ENCODE results near the gene SYNGR2. TPM values are rescaled to one million over a fixed set of nuclear protein-coding genes. Genes with fewer than 3 reads are reported as not detected.

The SYNGR2 gene
- total RNA-seq, 1 donor from 2014 or later, result 115 TPM

DNA sequence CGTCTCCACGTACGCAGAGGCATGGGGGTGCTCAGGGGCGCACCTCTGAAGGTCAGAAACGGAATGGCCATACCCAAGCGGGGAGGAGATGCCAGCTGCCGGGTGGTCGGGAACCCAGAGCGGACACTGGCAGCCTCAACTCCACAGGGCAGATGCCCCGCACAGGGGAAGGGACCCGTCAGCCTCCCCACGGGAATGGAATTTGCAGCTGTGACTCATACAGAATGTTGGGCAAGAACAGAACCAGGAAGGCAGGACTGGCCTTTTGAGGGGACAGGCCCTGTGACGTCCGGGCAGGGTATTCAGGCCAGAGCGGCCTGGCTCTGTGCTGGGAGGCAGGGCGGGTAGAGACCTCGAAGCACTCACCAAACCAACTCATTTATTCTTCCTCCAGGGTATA, 11.0 kb downstream of the SYNGR2 start:
- H3K36me3 ChIP-seq, result no peaks in the 10 kb centered on the region
- H3K9me3 ChIP-seq, result no peaks in the 10 kb centered on the region
- H3K4me1 ChIP-seq, result peaks cover 14 to 54% of the 10 kb centered on the region in 2 donors
- intact Hi-C loops (cut with DNase I), result loop anchor here (10.0 kb wide), 2 partner anchors 855 to 1035 kb away; partner anchors contain the start of gene SEC14L1
- DNase-seq (ENCODE audit: low spot score in 2 of 2), result peak; percentile 63 to 91
- peak overlapping the region; percentile 88 to 96 for H3K27ac ChIP-seq
- no peaks in the 10 kb centered on the region for H3K27me3 ChIP-seq
- TF ChIP-seq, protein P1, sequence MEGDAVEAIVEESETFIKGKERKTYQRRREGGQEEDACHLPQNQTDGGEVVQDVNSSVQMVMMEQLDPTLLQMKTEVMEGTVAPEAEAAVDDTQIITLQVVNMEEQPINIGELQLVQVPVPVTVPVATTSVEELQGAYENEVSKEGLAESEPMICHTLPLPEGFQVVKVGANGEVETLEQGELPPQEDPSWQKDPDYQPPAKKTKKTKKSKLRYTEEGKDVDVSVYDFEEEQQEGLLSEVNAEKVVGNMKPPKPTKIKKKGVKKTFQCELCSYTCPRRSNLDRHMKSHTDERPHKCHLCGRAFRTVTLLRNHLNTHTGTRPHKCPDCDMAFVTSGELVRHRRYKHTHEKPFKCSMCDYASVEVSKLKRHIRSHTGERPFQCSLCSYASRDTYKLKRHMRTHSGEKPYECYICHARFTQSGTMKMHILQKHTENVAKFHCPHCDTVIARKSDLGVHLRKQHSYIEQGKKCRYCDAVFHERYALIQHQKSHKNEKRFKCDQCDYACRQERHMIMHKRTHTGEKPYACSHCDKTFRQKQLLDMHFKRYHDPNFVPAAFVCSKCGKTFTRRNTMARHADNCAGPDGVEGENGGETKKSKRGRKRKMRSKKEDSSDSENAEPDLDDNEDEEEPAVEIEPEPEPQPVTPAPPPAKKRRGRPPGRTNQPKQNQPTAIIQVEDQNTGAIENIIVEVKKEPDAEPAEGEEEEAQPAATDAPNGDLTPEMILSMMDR (IDR thresholded peaks at IDR 0.05), result no peak
- no peak overlapping the region for H3K4me3 ChIP-seq

DNA sequence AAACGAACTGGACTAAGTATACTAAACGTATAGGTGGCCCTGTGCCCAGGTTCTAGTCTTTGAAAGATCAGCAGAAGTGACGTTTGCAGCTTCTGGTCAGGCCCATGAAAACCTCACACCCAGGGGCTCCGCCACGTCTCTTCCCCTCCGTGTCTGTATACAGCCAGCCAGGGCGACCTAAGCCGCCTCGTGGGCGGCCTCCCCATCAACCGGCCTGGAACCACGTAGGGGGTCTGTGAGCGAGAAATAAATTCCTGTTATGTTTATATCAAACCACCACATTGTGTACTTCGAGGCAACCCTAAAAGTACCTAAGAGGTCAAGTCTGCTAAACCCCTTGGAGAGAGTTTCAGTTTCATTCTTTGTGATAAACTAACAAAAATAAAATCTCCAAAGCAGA, 11.7 kb downstream of the SYNGR2 start:
- TF ChIP-seq, protein P1 (IDR thresholded peaks at IDR 0.05), result no peak
- Histone ChIP-seq H3K27ac (peak overlapping the region; percentile 88 to 96), H3K4me1 (peaks cover 11 to 54% of the 10 kb centered on the region in 2 donors), H3K4me3 (peak overlapping the region; percentile 1 to 12), H3K36me3 (no peaks in the 10 kb centered on the region), H3K9me3 (no peaks in the 10 kb centered on the region), H3K27me3 (no peaks in the 10 kb centered on the region)
- intact Hi-C loops (cut with DNase I), result no loop called here
- DNase-seq (ENCODE audit: low spot score in 2 of 2), result no peak

DNA sequence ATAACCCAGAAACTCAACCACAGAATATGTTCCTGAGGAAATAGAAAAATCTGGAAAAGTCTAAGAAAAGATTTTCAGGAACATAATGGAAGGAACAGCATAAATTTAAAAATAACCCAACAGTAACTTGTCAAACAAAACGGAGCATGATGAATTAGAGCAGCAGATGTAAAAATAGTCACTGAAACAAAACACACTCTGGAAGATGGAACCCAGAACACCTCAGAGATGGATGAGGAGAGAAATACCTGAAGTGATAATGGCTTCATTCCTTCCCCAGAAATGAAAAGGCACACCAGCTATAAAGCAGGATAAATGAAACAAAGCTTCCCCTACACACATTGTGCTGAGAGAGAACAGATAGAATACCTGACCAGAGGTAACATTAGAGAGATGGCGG, 12.1 kb downstream of the SYNGR2 start:
- peaks cover 13 to 53% of the 10 kb centered on the region in 2 donors for H3K4me1 ChIP-seq
- peak overlapping the region in 1 of 2 donors; percentile 12 for H3K4me3 ChIP-seq
- TF ChIP-seq, protein P1 (IDR thresholded peaks at IDR 0.05), result no peak

DNA sequence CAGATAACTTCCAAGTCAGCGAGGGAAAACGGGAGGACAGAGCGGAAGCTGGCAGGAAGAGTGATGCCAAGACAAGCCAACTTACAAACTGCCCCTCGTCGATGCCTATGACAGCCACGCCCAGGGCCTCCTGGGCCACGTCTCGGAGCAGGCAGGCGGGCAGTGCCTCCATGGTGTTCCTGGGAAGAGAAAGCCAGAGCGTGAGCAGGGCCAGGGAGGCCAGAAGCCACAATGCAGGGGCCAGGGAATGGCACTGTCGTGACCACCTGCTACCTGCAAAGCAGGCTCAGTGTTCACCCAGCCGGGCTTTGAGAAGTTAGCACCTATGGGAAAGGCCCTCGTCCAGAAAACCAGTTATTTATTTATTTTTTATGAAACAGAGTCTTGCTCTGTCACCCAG, 14.1 kb downstream of the SYNGR2 start:
- Histone ChIP-seq H3K27me3 (no peaks in the 10 kb centered on the region), H3K4me3 (no peak overlapping the region), H3K9me3 (no peaks in the 10 kb centered on the region), H3K36me3 (no peaks in the 10 kb centered on the region), H3K4me1 (peaks cover 19 to 46% of the 10 kb centered on the region in 2 donors), H3K27ac (no peak overlapping the region)
- DNase-seq (ENCODE audit: low spot score in 2 of 2), result no peak
- intact Hi-C loops (cut with DNase I), result no loop called here
- TF ChIP-seq, protein P1 (IDR thresholded peaks at IDR 0.05), result no peak

More for the DNA sequence above, 12.1 kb downstream of the SYNGR2 start:
- DNase-seq (ENCODE audit: low spot score in 2 of 2), result no peak
- Histone ChIP-seq H3K27ac (peak overlapping the region; percentile 88 to 96), H3K36me3 (no peaks in the 10 kb centered on the region), H3K9me3 (no peaks in the 10 kb centered on the region), H3K27me3 (no peaks in the 10 kb centered on the region)
- intact Hi-C loops (cut with DNase I), result no loop called here

DNA sequence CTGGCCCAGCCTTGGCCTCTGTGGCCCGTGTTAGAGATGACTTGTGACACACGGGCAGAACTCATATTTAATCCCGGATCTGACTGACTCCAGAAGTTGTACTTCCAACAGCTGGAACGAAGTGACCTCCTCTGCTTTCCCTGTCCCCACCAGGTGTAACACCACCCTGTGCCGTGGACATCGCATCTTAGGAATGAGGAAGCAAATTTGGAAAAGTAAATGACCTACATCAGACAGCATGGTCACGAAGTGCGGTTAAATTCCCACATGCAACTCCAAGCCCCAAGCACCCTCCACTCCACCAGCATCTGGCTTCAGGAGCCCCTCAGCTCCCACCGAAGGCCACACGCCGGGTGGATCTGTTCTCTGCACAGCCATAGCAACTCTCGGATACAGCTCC, 15.5 kb downstream of the SYNGR2 start:
- Histone ChIP-seq H3K4me1 (peaks cover 19 to 45% of the 10 kb centered on the region in 2 donors), H3K27me3 (no peaks in the 10 kb centered on the region), H3K4me3 (no peak overlapping the region), H3K9me3 (no peaks in the 10 kb centered on the region), H3K36me3 (no peaks in the 10 kb centered on the region), H3K27ac (peak overlapping the region; percentile 58 to 65)
- intact Hi-C loops (cut with DNase I), result no loop called here
- TF ChIP-seq, protein P1 (IDR thresholded peaks at IDR 0.05), result no peak
- DNase-seq (ENCODE audit: low spot score in 2 of 2), result no peak

DNA sequence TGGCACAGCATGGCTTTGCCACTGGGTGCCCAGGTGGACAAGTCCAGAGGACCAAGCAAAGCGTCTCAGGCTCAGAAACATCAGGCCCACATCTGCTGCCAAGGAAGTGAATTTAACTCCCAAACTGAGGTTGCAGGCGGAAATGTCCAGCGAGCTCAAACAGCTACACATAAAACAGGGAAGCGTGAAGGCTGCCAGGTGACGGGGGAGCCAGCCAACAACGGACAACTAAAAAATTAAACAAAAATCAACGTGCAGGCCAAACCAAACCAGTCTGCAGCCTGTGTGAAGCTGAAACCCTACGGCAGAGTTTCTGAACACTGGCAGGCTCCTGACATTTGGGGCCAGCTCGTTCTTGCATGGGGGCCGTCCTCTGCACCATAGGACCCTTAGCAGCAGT, 16.0 kb downstream of the SYNGR2 start:
- DNase-seq (ENCODE audit: low spot score in 2 of 2), result no peak
- H3K9me3 ChIP-seq, result no peaks in the 10 kb centered on the region
- TF ChIP-seq, protein P1 (IDR thresholded peaks at IDR 0.05), result no peak
- no peaks in the 10 kb centered on the region for H3K27me3 ChIP-seq
- peak overlapping the region; percentile 58 to 65 for H3K27ac ChIP-seq
- peaks cover 19 to 41% of the 10 kb centered on the region in 2 donors for H3K4me1 ChIP-seq
- intact Hi-C loops (cut with DNase I), result no loop called here
- peak overlapping the region in 1 of 2 donors; percentile 20 for H3K4me3 ChIP-seq
- no peaks in the 10 kb centered on the region for H3K36me3 ChIP-seq
